Thyroid gland (tissue), 4 donors: Measurements from ENCODE around the gene DUSP3.

Experiments
- CTCF ChIP-seq, 6 experiments: fragments of 200-600 bp in 3 of 6; fragments of 450-650 bp in 3 of 6; sonication (generic) in 3 of 6; IDR thresholded peaks; one replicate each; pipeline ENCODE4 v1.5.1; 2016 to 2019; ENCODE audit warnings: antibody characterized with exemption in 6 of 6, mild to moderate bottlenecking in 2 of 6, inconsistent platforms in 1 of 6, moderate library complexity in 1 of 6
- POLR2A ChIP-seq, 2 donors: fragments of 450-650 bp; IDR thresholded peaks; one replicate each; pipeline ENCODE4 v1.6.1; 2017; ENCODE audit warnings: antibody characterized with exemption in 2 of 2, mild to moderate bottlenecking in 2 of 2, moderate library complexity in 1 of 2

- TF ChIP-seq CTCF (IDR thresholded peaks at IDR 0.05) (no peak), POLR2A (IDR thresholded peaks at IDR 0.05) (no peak)
Observed at GRCh38 chr17:43801844-43802243, 23.1 kb upstream of the DUSP3 start.
